Right atrium auricular region (tissue), 2 donors: ENCODE measurements around the gene CLDN10. TPM values are rescaled to one million over a fixed set of nuclear protein-coding genes. Genes with fewer than 3 reads are reported as not detected.

ENCODE experiments used
- DNase-seq: peaks from one replicate; pipeline ENCODE4 v3.0.0-alpha.2; 2019; ENCODE audit warnings: low spot score
- H3K27ac ChIP-seq, 2 donors: fragments of 200-600 bp; sonication (generic); 1 replicate in 1 of 2; 2 replicates in 1 of 2; pipeline ENCODE4 v1.5.1; 2016 to 2019
- H3K27me3 ChIP-seq, 2 donors: fragments of 200-600 bp; sonication (generic); one replicate each; pipeline versions ENCODE4 v1.5.1 to v1.6.0; 2017 to 2019
- H3K36me3 ChIP-seq: fragments of 200-600 bp; sonication (generic); one replicate; pipeline ENCODE4 v1.5.1; 2016
- H3K4me1 ChIP-seq, 2 donors: fragments of 200-600 bp; sonication (generic); one replicate each; pipeline versions ENCODE4 v1.5.1 to v1.6.0; 2017 to 2019
- H3K4me3 ChIP-seq, 2 donors: fragments of 200-600 bp; sonication (generic); 1 replicate in 1 of 2; 2 replicates in 1 of 2; pipeline ENCODE4 v1.5.1; 2017 to 2019; ENCODE audit warnings: mild to moderate bottlenecking in 1 of 2, moderate library complexity in 1 of 2
- H3K9me3 ChIP-seq, 2 donors: fragments of 200-600 bp; sonication (generic); one replicate each; pipeline ENCODE4 v1.5.1; 2019
- total RNA-seq, 2 donors: library from RNA; depleted of rRNA; stranded (reverse); fragments of >200 nt; gene quantifications; one replicate each; pipeline ENCODE4 v1.1.0, GENCODE V29; 2016
- TF ChIP-seq, protein P1 (sequence below), 2 donors: fragments of 200-600 bp; sonication (generic); IDR thresholded peaks; one replicate each; pipeline ENCODE4 v1.5.1; 2019; ENCODE audit warnings: antibody characterized with exemption in 2 of 2

Gene CLDN10
- total RNA-seq, 2 donors from 2014 or later, result 1.1 TPM; not detected in 1

DNA sequence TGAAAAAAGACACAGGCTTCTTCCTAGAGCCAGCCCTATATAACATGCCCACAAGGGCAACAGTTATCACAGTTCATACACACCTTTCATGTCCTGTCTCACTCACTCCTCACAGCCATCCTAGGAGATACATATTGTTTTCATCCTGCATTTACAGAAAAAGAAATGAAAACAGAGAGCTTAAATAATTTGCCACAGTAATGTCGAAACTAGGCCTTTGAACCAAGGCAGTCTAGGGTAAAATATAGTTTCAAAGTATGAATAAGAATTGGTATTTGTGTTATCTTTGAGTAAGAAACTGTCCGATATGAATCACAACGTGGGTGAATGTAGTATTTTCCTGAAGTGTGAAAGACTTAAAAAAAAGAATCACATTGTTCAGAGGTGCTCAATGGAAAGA, 26.8 kb downstream of the CLDN10 start:
- no peak for DNase-seq
- TF ChIP-seq, protein P1, sequence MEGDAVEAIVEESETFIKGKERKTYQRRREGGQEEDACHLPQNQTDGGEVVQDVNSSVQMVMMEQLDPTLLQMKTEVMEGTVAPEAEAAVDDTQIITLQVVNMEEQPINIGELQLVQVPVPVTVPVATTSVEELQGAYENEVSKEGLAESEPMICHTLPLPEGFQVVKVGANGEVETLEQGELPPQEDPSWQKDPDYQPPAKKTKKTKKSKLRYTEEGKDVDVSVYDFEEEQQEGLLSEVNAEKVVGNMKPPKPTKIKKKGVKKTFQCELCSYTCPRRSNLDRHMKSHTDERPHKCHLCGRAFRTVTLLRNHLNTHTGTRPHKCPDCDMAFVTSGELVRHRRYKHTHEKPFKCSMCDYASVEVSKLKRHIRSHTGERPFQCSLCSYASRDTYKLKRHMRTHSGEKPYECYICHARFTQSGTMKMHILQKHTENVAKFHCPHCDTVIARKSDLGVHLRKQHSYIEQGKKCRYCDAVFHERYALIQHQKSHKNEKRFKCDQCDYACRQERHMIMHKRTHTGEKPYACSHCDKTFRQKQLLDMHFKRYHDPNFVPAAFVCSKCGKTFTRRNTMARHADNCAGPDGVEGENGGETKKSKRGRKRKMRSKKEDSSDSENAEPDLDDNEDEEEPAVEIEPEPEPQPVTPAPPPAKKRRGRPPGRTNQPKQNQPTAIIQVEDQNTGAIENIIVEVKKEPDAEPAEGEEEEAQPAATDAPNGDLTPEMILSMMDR (IDR thresholded peaks at IDR 0.05), result no peak
- H3K36me3 ChIP-seq, result no peaks in the 10 kb centered on the region
- no peak overlapping the region for H3K4me3 ChIP-seq
- H3K27me3 ChIP-seq, result no peaks in the 10 kb centered on the region
- no peak overlapping the region for H3K27ac ChIP-seq
- no peaks in the 10 kb centered on the region for H3K4me1 ChIP-seq
- no peaks in the 10 kb centered on the region for H3K9me3 ChIP-seq

- H3K36me3 ChIP-seq, result no peaks in the 10 kb centered on the region
- H3K4me1 ChIP-seq, result no peaks in the 10 kb centered on the region
- TF ChIP-seq, protein P1 (IDR thresholded peaks at IDR 0.05), result no peak
- no peak overlapping the region for H3K27ac ChIP-seq
- DNase-seq, result no peak
- no peaks in the 10 kb centered on the region for H3K27me3 ChIP-seq
- H3K4me3 ChIP-seq, result no peak overlapping the region
- no peaks in the 10 kb centered on the region for H3K9me3 ChIP-seq
These were observed 33.3 kb downstream of the CLDN10 start for GRCh38 chr13:95585867-95586266.

GRCh38 chr13:95588134-95588533, 35.6 kb downstream of the CLDN10 start:
- no peaks in the 10 kb centered on the region for H3K36me3 ChIP-seq
- no peaks in the 10 kb centered on the region for H3K4me1 ChIP-seq
- H3K27me3 ChIP-seq, result no peaks in the 10 kb centered on the region
- no peak overlapping the region for H3K4me3 ChIP-seq
- H3K9me3 ChIP-seq, result no peaks in the 10 kb centered on the region
- no peak for DNase-seq
- TF ChIP-seq, protein P1 (IDR thresholded peaks at IDR 0.05), result no peak
- H3K27ac ChIP-seq, result no peak overlapping the region

DNA sequence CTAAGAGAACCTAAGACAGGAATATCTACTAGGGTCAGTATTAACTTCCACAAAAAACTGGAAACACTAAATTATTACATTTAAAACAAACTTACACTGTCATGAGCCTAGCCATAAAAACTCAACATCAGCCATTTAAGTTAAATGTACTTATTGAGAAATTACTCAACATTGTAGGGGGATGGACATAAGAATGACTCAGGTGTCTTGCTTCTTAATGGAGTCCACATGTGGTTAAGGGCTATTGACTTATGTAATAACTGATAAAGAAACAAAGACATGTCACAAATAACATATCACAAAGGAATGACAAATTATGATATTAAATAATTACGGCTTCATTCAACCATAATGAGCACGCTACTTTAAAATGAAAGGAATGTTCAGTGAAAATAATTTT, 36.2 kb downstream of the CLDN10 start:
- no peaks in the 10 kb centered on the region for H3K9me3 ChIP-seq
- TF ChIP-seq, protein P1 (IDR thresholded peaks at IDR 0.05), result no peak
- H3K36me3 ChIP-seq, result no peaks in the 10 kb centered on the region
- H3K27ac ChIP-seq, result no peak overlapping the region
- DNase-seq, result no peak
- H3K27me3 ChIP-seq, result no peaks in the 10 kb centered on the region
- H3K4me1 ChIP-seq, result no peaks in the 10 kb centered on the region
- no peak overlapping the region for H3K4me3 ChIP-seq

GRCh38 chr13:95593462-95593861, 40.9 kb downstream of the CLDN10 start:
- no peaks in the 10 kb centered on the region for H3K9me3 ChIP-seq
- DNase-seq, result no peak

DNA sequence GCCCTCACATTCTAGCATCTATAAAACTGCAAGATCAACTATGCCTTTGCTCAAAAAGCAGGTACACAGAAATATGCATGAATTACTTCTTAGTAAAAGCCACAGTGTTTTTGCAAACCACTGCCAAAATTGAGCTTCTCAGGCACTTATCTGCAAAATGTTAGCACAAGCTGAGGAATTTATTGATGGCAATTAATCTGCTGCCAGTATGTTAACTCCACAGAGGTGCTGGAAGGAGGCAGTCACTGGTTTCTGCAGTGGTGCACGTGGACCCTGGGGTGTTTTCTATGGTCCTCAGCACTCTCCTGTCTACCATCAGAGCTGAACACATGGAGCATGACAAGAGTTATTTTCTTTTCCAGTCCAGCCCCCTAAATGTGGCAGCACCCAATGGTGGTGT, 44.2 kb downstream of the CLDN10 start:
- Histone ChIP-seq H3K4me3 (no peak overlapping the region), H3K4me1 (no peaks in the 10 kb centered on the region), H3K36me3 (no peaks in the 10 kb centered on the region), H3K27ac (no peak overlapping the region), H3K27me3 (no peaks in the 10 kb centered on the region), H3K9me3 (no peaks in the 10 kb centered on the region)
- TF ChIP-seq, protein P1 (IDR thresholded peaks at IDR 0.05), result no peak
- DNase-seq, result no peak

More at GRCh38 chr13:95593462-95593861, 40.9 kb downstream of the CLDN10 start:
- H3K4me1 ChIP-seq, result no peaks in the 10 kb centered on the region
- H3K36me3 ChIP-seq, result no peaks in the 10 kb centered on the region
- TF ChIP-seq, protein P1 (IDR thresholded peaks at IDR 0.05), result no peak
- H3K4me3 ChIP-seq, result no peak overlapping the region
- no peak overlapping the region for H3K27ac ChIP-seq
- no peaks in the 10 kb centered on the region for H3K27me3 ChIP-seq
